NCI-H187 treated with DMSO at 0.1 percent for 48 hours (cell line): ENCODE data around the gene MGMT.

Experiments
- DNase-seq: peaks from one replicate; lab custom pipeline; 2025; lab: John Stamatoyannopoulos, UW

The MGMT gene

DNA sequence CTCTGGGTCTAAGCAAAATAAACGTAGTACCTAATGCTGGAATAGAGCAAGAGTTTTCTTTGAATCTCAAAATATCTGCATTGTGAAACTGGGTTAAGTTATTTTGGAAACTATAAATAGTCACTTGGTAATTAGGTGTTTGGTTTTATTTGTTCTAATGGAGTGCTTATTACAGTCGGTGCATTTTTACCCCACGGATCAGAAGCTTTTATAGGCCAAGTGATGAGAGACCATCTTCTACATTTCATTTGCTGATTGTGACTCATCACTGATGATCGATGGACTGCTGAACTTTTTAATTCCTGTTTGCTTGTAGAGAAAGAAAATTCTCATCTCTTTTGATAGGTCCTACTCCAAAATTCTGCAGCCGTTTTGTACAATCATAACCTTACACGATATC is 28.2 kb downstream of the MGMT start:
- DNase-seq, result no peak

DNA sequence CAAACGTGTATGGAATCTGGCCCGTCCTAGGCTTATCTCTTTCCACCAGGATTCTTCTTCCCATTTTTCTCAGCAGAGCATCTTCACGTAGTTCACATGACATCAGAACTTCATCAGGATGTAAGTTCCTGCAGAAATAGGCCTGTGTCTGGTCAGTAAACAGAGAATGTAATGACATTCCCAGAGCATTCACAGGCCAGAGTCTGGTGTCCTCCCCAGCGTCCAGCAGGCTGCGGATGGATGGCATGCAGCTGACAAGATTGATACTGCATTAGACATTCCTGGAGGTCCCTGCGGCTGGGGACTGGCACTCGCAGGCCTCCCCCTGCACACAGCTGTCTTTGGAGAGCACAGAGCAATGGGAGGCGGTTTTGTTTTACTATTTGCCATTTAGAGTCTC is 28.7 kb downstream of the MGMT start:
- no peak for DNase-seq

DNA sequence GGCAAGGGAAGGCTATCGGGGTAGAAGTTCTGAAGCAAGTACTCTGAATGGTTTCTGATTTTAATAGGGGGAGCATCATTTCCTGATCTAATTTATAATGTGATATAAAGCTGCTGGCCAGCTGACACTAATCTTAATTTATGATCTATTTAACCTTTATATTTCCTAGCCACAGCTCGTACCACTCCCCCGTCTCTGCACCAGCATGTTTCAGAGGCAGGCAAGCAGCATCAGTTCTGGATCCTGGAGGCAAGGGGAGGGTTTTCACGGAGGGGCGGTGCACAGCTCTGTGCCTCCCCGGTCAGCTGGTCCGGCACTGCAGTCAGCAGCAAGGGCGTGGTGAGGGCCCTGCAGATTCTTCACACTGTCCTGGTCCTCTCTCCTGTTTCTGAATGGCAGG is 30.0 kb downstream of the MGMT start:
- DNase-seq, result no peak

DNA sequence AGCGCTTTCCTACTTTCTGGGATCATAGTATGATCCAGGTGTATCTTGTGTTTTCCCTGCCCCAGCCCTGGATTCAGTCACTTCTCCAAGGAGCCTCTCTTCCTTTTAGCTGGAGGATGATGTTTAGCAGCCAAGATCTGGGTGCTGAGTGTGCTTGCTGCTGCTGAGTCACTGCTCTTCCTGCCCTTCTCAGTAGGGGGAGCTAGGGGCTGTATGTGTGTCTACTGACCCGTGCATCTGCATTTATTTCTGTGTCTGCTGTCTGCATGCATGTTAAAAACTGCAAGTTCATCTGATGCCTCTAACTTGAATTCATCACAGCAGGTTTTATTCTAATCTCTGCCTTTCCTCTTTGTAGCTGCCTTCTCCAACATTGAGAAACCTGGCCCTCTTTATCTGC is 31.6 kb downstream of the MGMT start:
- no peak for DNase-seq

DNA sequence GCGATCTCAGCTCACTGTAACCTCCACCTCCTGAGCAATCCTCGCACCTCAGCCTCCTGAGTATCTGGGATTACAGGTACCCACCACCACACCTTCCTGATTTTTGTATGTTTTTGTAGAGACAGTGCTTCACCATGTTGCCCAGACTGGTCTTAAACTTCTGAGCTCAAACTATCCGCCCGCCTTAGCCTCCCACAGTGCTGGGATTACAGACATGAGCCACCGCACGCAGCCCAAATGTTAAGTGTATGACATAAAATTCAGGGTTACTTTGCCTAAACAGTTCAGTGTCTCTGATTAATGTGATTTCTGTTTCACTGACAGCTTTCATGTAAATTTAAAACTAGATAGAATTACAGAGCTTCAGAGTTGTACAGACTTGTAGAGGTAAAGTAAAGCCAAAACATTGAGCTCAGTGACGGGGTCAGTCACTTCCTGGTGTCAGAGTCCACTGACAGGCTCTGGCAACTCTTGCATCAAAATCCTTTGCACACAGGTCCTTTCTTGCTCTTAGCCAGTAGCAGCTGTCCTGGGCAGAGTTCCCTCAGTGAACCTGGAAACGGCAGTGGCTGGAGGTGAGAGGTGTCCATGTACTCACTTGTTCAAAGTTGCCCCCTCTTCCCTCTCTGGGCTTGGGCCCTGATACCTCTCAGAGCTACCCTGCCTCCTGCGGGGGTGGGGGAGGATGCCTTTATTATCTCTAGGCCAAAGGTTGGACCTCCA is 33.7 kb downstream of the MGMT start:
- DNase-seq, result no peak

DNA sequence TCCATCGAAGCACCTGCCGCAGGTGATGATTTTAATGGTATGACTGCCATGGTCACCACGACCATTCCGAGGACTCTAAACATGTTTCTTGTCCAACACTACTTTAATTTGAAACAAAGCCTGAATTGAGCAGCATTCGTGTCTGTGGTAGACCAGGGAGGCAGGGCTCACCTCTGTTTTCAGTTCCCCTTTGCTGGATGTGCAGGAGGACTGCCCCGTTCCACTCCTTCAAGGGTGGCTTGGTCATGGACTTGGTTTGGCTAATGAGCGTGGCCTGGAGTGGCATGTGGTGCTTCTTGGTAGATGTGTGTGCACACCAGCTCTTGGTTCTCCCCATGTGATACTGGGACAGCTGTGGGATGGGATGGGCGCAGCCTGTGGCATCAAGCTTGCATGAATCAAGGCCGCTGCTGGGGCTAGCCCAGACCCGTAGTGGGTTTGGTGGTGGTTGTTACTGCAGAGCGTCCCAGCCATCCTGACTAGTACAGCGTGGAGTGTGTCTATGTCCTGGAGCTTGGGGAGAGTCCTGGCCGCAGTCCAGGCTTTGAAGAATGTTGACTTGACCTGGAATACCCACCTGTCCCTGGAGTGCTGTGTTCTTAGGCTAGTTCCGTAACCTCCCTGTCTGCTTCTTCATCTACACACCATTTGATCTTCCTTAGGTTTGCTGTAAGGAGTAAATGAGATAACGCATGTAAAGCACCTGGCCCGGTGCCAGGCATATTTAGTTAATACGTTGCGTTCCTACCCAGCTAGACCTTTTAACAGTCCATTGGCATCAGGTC is 34.8 kb downstream of the MGMT start:
- DNase-seq, result no peak

DNA sequence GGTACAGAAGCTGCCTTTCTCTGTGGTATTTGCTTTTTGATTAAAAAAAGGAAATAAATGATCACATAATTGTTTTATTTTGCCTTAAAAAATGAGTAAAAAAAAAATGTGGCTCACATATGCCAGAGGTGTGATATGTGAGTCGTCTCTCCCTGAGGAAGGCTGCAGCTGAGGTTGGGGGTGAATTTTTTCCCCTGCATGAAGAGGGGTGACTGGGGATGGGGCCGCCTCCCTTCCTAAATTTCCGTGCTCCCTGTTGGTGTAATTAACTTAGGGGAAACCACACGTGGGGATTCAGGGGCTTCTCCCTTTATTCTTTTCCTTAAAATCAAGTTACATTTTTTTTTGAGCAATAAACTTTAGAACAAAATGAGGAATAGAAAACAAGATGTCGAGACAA is 35.4 kb downstream of the MGMT start:
- no peak for DNase-seq

DNA sequence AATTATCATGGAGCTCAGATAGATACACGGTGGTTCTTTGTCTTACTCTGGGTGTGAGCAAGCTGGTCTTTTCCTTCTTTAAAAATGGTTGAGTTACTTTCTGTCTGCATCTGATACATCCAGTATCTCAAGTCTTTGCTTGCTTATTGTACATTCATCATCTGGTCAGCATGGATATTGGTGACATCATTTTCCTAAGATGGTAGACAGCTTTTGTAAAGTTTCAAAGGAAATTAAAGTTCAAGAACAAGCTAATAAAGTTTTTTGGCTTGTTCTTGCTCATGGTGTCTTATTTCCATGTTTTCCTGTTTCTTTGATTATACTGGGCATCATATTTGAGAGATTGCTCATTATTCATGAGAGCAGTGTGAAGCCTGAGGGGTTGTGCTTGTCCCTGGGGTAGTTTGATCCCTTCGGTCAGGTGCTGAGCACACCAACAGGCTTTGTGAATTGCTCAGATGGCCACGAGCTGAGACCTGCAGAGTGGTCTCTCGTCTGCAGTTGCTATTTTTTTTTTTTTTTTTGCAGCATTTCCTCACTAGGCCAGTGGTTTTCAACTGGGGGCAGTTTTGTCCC is 38.5 kb downstream of the MGMT start:
- no peak for DNase-seq

DNA sequence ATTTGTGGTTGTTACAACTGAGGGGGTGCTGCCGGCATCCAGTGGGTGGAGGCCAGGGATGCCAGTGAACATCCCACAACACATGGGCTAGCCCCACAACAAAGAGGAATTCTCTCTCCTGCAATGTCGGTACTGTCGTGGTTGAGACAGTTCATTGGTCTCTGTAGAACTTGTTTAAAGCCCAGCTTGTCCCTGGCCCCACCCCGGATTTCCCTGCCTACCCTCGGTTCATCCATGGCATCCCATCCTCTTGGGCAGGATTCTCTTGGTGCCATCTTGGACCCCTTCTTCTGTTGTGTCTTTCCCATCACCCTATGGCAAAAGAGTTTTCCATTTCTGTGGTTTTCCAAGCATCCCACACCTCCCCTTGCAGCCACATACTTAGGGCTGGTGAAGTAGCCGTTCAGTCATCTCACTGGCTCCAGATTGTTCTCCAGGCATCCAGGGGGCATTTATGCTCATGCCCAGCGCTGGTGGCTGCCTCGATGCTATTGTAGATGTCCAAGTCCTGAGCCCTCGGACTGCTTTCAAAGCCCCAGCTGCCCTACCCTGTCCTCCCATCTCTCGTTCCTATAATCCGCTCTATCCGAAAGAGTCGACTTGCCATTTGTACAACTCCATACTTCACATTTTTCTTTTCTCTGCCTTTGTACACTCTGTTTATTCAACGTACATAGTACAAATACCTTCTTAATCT is 39.2 kb downstream of the MGMT start:
- DNase-seq, result no peak

DNA sequence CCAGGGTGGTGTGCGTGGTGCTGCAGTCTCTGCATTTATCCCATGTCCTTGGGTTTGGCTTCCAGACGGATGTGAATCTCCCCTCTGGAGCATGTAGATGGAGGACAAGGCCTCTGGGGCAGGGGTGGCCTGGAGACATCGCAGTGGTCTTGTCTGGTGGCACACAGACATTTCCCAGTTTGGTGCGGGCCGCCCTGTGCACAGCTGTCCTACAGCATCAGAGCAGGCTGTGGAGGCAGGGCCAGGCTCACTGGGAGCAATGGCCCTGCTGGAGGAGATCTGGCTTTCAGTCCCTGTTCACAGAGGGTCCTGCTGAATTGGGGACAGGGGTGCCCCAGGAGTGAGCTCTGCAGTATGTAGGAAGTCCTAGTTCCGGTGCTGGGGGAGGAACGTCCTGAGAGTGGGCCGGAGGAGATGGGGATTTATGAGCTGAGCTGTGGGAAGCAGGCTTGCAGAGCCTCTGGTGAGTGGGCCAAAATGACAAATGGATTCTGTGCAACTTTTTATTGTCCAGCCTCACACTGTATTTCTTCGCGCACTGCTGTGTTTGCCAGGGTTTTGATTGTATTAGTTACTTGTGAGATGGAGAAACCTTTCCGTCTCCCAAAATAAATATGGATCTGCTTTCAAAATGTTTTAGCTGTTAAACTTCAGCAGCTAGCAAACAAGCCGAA is 40.3 kb downstream of the MGMT start:
- DNase-seq, result no peak

DNA sequence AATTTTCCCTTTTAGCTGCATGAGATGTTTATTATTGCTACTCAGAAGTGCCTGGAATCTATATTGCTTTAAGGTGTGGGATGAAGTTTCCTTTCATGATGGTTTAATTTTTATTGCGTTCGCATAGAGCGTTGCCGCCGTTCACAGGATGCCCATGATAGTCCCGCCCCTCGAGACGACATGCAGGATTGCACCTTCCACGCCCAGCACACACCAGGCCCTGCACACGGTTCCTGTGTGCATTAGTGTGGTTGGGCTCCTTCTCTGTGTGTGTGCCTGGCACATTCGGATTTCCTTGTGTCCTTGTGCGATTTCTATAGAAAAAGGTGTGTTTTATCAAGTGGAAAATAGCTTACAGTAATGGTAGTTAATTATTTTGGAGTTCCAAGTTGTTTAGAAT is 42.1 kb downstream of the MGMT start:
- DNase-seq, result no peak

DNA sequence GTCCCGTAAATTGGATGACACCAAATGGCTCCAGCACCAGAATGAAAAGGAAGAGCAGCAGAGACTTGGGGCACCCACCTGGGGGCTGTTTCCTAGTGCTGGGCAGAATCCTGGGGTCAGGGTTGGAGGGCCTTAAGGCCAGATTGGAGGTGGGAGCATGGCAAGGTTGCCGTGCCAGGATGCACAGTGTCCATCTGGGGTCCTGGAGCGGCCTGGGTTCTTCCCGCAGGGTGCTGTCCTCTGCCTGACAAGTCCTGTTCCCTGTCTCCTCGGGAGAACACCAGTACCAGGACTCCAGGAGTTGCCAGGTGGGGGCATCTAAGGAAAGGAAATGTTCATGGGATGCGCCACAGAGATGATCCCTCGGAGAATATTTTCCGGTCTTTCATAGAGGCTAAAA is 42.8 kb downstream of the MGMT start:
- DNase-seq, result no peak

DNA sequence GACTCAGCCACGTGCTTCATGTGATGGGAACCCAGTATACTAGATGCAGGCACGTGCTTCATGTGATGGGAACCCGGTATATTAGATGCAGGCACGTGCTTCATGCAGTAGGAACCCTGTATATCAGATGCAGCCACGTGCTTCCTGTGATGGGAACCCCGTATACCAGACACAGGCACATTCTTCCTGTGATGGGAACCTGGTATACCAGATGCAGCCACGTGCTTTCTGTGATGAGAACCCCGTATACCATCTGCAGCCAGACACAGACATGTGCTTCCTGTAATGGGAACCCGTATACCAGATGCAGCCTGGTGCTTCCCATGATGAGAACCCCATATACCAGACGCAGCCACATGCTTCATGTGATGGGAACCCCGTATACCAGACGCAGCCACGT is 44.0 kb downstream of the MGMT start:
- DNase-seq, result no peak

DNA sequence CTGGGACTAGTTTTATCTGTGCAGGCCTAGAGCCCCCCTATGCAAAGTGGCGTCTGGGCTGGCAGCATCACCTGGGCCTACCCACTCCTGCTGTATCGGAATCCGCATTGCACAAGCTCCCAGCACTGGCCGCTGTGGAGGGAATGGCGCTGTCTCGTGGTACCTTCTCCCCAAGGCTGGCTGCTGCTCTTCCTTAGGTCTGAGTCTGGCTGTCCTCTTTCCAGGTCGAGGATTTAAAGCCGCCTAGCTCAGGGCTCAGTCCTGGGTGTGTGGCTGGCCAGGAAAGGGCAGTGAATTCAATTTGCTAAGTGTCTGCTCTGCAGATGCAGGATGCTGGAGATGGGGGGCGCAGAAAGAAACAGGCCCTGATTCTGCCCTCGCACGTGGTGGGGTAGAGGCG is 44.7 kb downstream of the MGMT start:
- DNase-seq, result no peak

DNA sequence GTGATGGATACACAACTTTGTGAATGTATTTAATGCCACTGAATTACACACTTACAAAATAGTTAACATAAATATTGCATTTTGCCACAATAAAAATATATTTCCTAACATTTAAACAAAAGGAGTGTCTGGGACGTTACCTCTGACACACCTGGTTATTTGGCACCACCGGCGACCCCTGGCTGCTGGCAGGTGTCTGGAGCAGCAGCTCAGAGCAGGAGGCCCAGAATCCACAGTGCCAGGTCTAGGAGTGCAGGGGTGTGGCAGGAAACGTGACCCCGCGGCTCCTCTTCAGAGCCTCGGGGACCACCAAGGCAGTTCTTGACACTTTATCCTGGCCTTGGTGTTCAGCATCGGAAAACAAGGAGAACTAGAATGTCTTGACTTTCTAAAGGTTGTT is 46.3 kb downstream of the MGMT start:
- no peak for DNase-seq

DNA sequence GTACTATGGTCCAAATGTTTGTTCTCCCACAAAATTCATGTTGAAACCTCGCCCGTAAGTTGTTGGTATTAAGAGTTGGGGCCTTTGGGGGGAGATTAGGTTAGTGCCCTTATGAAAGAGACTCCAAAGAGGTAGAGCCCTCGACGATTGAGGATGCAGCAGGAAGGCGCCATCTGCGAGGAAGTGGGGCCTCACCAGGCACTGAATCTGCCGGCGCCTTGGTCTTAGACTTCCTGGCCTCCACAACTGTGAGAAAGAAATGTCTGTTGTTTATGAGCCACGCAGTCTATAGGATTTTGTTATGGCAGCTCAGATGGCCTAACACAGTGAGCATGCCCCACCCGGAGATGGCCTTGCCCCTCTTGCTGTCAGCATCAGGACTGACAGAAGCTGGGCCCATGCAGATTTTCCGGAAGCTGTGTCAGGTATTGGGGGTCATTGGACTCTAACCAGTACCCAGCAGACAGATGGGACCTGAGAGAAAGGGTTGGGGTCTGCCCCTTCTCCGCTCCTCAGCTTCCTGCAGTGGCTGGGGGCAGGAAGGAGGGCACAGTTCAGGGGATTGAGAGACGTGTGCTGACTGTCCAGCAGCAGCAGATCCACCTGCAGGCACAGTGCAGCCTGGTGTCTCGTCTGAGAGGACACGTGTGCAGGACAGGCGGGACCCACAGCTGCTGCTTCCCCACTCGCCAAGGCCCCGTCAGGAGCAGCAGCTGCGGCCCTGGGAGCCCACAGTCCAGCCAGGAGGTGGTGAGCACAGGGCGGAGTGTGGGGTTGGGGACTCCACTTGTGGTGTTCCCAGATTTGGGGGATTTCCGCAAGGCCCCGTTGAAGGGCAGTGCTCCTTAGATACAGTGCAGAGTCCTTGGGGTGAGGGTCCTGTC is 47.8 kb downstream of the MGMT start:
- no peak for DNase-seq

DNA sequence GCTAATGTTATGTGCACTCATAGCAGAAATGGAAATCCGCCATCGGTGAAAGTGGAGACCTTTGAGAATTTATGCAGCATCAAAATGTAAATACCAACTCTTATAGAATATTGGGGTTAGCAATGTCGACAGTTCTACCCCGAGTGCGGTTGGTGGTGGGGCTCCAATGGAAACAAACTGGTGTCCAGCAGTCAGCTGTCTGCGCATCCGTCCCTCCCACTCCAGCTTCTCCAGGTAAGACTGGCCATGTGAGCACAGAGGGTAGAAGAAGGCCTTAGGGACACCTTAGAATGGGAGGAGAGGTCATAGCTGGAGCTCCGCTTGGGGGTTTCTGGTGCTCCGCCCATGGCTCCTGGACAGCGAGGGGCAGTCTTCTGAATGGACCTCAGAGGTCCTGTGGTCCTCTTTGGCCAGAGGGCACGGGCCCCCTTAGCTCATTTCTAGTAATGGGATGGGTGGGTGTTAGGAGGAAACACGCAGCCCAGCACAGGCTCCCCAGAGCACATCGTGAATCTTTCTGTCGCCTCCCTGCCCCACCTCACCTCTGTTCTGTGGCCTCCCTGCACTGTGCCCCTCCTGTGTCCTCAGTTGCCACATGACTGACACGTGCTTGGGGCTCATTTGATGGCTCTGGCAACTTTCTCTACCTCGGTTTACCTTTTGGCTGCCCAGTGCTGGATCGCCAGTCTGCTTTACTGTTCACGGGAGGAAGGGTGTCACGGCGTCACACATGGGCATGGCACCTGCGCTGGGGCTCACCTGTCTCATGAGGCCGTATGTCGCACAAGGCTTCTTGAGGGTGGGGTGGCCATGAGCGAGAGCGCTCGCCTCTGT is 50.0 kb downstream of the MGMT start:
- no peak for DNase-seq

DNA sequence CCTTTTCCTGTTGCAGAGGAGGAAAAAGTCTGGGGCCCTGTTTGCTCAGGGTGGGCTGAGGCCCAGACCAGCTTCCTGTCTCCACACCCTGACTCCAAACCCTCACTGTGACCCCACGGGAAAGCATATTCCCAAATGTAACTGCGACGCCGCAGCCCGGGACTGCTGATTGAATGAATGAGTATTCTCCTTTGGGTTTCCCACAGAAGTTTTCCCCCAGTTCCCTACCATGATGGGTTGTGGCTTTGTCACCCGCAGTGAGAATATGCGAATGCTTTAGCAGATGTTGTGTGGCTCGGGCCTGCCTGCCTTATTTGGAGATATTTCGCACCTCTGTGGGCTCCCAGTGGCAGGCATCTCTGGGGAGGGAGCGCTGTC is 50.6 kb downstream of the MGMT start:
- DNase-seq, result no peak

DNA sequence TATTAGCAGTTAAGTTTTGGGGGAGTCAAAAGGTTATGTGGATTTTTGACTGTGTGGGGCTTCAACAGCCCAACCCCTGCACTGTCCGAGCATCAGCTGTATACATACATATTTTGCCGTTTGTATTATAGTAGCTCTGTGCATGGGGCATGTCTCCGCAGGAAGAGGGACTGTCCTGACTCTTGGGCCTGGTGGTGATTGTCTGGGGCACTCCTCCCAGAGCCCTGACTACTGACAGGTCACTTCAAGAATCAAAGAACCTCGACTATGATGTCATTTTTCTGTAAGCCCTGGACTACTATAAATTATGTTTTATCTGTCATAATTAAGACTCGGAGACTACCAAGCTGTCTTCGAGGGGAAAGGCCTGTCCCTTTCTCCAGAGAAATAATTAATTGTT is 51.8 kb downstream of the MGMT start:
- no peak for DNase-seq

DNA sequence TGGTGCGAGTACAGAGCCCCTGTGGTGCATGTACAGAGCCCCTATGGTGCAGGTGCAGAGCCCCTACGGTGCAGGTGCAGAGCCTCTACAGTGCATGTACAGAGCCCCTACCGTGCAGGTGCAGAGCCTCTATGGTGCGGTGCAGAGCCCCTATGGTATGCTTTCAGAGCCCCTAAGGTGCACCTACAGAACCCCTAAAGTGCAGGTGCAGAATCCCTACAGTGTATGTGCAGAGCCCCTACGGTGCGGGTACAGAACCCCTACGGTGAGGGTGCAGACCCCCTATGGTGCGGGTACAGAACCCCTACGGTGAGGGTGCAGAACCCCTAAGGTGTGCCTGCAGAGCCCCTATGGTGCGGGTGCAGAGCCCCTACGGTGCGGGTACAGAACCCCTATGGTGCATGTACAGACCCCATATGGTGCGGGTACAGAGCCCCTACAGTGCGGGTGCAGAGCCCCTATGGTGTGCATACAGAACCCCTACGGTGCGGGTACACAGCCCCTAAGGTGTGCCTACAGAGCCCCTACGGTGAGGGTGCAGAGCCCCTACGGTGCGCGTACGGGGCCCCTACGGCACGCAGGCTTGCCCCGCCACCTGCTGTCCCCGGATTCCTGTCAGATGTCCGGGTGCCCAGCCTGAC is 53.5 kb downstream of the MGMT start:
- no peak for DNase-seq
